ENCODE results near the gene FAM131B. TPM values are rescaled to one million over a fixed set of nuclear protein-coding genes. Genes with fewer than 3 reads are reported as not detected.

Gene FAM131B
- total and polyA plus RNA-seq, 2 of the 13 experiments (the other 11 are each of a cell fraction or from before 2014, with no cell fraction given): 0.07 TPM; not detected in 1

DNA sequence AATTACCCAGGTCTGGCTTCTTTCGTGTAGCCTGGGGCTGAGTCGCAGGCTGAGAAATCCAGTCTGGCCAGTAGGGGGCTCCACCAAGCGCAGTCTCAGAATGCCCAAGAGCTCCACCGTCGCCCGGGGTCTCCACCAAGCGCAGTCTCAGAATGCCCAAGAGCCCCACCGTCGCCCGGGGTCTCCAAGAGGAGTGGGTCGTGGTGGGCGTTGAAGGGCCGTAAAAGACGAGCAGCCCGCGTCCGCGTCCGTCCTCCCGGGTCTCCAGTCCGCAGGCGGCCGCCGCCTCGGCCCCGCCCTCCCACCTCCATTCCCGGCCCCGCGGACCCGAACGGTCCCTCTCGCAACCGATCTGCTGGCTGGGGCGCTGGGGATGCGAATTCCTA is 17.7 kb upstream of the FAM131B start (continued):
- TF ChIP-seq, protein P1, sequence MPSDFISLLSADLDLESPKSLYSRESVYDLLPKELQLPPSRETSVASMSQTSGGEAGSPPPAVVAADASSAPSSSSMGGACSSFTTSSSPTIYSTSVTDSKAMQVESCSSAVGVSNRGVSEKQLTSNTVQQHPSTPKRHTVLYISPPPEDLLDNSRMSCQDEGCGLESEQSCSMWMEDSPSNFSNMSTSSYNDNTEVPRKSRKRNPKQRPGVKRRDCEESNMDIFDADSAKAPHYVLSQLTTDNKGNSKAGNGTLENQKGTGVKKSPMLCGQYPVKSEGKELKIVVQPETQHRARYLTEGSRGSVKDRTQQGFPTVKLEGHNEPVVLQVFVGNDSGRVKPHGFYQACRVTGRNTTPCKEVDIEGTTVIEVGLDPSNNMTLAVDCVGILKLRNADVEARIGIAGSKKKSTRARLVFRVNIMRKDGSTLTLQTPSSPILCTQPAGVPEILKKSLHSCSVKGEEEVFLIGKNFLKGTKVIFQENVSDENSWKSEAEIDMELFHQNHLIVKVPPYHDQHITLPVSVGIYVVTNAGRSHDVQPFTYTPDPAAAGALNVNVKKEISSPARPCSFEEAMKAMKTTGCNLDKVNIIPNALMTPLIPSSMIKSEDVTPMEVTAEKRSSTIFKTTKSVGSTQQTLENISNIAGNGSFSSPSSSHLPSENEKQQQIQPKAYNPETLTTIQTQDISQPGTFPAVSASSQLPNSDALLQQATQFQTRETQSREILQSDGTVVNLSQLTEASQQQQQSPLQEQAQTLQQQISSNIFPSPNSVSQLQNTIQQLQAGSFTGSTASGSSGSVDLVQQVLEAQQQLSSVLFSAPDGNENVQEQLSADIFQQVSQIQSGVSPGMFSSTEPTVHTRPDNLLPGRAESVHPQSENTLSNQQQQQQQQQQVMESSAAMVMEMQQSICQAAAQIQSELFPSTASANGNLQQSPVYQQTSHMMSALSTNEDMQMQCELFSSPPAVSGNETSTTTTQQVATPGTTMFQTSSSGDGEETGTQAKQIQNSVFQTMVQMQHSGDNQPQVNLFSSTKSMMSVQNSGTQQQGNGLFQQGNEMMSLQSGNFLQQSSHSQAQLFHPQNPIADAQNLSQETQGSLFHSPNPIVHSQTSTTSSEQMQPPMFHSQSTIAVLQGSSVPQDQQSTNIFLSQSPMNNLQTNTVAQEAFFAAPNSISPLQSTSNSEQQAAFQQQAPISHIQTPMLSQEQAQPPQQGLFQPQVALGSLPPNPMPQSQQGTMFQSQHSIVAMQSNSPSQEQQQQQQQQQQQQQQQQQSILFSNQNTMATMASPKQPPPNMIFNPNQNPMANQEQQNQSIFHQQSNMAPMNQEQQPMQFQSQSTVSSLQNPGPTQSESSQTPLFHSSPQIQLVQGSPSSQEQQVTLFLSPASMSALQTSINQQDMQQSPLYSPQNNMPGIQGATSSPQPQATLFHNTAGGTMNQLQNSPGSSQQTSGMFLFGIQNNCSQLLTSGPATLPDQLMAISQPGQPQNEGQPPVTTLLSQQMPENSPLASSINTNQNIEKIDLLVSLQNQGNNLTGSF (CRISPR knock-in tag; IDR thresholded peaks at IDR 0.05): no peak
- TF ChIP-seq, protein P2, sequence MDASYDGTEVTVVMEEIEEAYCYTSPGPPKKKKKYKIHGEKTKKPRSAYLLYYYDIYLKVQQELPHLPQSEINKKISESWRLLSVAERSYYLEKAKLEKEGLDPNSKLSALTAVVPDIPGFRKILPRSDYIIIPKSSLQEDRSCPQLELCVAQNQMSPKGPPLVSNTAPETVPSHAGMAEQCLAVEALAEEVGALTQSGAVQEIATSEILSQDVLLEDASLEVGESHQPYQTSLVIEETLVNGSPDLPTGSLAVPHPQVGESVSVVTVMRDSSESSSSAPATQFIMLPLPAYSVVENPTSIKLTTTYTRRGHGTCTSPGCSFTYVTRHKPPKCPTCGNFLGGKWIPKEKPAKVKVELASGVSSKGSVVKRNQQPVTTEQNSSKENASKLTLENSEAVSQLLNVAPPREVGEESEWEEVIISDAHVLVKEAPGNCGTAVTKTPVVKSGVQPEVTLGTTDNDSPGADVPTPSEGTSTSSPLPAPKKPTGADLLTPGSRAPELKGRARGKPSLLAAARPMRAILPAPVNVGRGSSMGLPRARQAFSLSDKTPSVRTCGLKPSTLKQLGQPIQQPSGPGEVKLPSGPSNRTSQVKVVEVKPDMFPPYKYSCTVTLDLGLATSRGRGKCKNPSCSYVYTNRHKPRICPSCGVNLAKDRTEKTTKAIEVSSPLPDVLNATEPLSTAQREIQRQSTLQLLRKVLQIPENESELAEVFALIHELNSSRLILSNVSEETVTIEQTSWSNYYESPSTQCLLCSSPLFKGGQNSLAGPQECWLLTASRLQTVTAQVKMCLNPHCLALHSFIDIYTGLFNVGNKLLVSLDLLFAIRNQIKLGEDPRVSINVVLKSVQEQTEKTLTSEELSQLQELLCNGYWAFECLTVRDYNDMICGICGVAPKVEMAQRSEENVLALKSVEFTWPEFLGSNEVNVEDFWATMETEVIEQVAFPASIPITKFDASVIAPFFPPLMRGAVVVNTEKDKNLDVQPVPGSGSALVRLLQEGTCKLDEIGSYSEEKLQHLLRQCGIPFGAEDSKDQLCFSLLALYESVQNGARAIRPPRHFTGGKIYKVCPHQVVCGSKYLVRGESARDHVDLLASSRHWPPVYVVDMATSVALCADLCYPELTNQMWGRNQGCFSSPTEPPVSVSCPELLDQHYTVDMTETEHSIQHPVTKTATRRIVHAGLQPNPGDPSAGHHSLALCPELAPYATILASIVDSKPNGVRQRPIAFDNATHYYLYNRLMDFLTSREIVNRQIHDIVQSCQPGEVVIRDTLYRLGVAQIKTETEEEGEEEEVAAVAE (CRISPR knock-in tag; IDR thresholded peaks at IDR 0.05; ENCODE audit: borderline replicate concordance): no peak
- TF ChIP-seq, protein P3, sequence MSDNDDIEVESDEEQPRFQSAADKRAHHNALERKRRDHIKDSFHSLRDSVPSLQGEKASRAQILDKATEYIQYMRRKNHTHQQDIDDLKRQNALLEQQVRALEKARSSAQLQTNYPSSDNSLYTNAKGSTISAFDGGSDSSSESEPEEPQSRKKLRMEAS (IDR thresholded peaks at IDR 0.05): peak; percentile 34; the same call in 1 of the 2 replicates
- no peak for TF ChIP-seq ZNF34 (CRISPR knock-in tag; IDR thresholded peaks at IDR 0.05; ENCODE audit: borderline replicate concordance)
- TF ChIP-seq KAT8 (CRISPR knock-in tag; IDR thresholded peaks at IDR 0.05): 0 out of 2 replicates have a peak, but pooled peaks have one; percentile 2
- no peak for TF ChIP-seq LCORL (IDR thresholded peaks at IDR 0.05)
- TF ChIP-seq LCORL (CRISPR knock-in tag; IDR thresholded peaks at IDR 0.05): 0 out of 2 replicates have a peak, but pooled peaks have one; percentile 12
- no peak for TF ChIP-seq ZNF713 (CRISPR knock-in tag; IDR thresholded peaks at IDR 0.05)
- TF ChIP-seq, protein P4, sequence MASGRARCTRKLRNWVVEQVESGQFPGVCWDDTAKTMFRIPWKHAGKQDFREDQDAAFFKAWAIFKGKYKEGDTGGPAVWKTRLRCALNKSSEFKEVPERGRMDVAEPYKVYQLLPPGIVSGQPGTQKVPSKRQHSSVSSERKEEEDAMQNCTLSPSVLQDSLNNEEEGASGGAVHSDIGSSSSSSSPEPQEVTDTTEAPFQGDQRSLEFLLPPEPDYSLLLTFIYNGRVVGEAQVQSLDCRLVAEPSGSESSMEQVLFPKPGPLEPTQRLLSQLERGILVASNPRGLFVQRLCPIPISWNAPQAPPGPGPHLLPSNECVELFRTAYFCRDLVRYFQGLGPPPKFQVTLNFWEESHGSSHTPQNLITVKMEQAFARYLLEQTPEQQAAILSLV (CRISPR knock-in tag; IDR thresholded peaks at IDR 0.05; ENCODE audit: borderline replicate concordance): no peak
- peak; percentile 81; the same call in 1 of the 2 replicates for TF ChIP-seq ZFP82 (CRISPR knock-in tag; IDR thresholded peaks at IDR 0.05; ENCODE audit: borderline replicate concordance)
- TF ChIP-seq CBX1 (IDR thresholded peaks at IDR 0.05; ENCODE audit: low read depth): peak; percentile 5
- TF ChIP-seq, protein P5, sequence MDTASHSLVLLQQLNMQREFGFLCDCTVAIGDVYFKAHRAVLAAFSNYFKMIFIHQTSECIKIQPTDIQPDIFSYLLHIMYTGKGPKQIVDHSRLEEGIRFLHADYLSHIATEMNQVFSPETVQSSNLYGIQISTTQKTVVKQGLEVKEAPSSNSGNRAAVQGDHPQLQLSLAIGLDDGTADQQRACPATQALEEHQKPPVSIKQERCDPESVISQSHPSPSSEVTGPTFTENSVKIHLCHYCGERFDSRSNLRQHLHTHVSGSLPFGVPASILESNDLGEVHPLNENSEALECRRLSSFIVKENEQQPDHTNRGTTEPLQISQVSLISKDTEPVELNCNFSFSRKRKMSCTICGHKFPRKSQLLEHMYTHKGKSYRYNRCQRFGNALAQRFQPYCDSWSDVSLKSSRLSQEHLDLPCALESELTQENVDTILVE (CRISPR knock-in tag; IDR thresholded peaks at IDR 0.05): 0 out of 2 replicates have a peak, but pooled peaks have one; percentile 4
- peak; percentile 46 for TF ChIP-seq SMC3 (IDR thresholded peaks at IDR 0.05; ENCODE audit: low read length)
- TF ChIP-seq HNRNPL (IDR thresholded peaks at IDR 0.05; ENCODE audit: low read depth, low read length): 0 out of 2 replicates have a peak, but pooled peaks have one; percentile 29
- 0 out of 2 replicates have a peak, but pooled peaks have one; percentile 39 for TF ChIP-seq ZNF792 (CRISPR knock-in tag; IDR thresholded peaks at IDR 0.05)
- TF ChIP-seq YEATS2 (CRISPR knock-in tag; IDR thresholded peaks at IDR 0.05; ENCODE audit: borderline replicate concordance): no peak
- TF ChIP-seq ZNF530 (CRISPR knock-in tag; IDR thresholded peaks at IDR 0.05; ENCODE audit: low read depth): no peak

Measured in HepG2 (cell line).